Skeletal muscle cell (primary cell): ENCODE measurements around the gene IL17C.

ENCODE experiments used
- DNase-seq: peaks from one replicate; pipeline ENCODE4 v3.0.0-alpha.2; 2010; ENCODE audit warnings: low read depth
- H3K4me3 ChIP-seq: 2 replicates; pipeline ENCODE4 v1.5.1; 2011; ENCODE audit warnings: low read depth, mild to moderate bottlenecking, control low read depth, low read length, moderate library complexity

The IL17C gene

DNA sequence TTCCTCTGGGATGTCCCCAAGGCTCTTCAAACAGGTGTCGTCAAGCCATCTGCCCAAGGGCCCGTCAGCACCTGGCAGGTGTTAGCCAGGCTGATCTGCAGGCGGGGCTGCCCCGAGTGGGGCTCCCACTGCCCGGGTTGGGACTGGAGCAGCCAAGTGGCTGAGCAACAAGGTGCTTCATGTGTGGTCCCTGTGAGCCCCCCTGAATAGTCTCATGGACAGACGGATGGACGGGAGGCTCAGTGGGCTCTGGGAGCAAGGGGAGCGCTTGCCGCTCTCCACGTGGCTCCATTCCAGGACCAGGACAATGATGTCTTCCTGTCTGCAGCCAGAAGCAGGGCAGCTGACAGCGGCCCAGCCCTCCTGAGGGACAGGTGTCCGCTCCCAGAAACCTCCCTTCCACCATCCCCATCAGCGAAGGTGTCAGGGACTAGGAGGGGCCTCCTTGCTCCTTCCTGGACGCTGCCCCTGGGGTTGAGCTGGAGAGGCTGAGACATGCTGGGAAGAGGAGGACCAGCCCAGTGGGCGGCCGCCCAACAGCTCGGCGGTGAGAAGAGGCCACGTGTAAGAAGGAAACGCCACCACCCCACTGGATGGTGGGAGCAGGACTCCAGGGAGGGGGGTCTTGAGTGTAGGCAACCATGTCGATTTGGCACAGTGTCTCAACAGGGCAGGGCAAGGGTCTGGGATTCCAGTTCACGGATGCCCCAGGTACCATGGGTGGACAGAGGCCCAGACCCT, 38.3 kb downstream of the IL17C start:
- DNase-seq = no peak
- no peak overlapping the region for H3K4me3 ChIP-seq

DNA sequence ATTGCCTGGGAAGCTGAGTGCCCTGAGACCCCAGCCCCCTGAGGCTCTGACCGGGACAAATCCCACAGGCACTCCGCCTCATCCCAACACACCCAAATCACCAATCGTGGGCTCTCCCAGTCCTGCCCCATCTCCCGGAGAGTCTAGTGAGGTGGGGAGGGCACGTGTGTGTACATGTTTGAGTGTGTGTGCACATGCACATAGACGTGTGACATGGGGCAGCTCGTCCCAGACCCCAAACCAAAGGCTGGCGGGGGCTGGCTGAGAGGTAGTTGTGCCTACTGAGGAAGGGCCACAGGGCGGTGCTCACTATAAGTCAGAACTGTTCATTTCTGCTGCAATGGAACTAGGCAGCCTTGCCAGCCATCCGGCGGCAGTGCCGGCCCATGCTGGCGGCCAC, 39.3 kb downstream of the IL17C start:
- DNase-seq = no peak
- H3K4me3 ChIP-seq = no peak overlapping the region

DNA sequence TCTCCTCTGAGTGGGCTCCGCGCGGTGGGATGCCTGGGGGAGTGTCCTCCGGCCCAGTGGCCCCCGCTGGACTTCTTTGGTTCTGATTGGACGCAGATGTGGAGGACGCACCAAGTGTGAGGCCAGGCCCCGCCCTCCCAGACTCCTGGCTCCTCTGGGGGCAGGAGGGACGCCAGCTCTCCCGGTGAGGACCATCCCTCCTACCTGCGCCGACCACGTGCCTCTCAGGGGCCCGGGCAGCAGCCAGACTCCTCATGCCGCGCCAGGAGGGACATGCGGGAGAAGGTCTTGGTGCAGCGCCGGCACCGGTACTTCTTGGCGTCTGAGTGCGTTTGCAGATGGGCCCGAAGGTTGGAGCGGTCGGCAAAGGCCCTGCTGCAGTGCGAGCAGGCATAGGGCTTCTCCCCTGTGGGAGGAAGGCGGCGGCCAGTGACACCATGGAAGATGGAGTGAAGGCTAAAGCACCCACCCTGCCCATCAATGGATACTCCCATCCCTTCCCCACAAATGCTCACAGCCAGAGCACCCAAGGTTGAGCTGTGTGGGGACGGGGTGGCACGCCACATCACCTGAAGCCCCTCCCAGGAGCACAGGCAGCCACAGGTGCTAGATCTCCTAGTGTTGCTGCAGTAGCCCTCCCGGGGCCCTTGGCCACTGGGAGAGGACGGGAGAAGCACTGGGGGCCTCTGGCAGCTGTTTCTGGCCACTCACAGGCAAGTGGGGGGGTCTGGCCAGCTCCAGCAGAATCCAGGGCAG, 40.0 kb downstream of the IL17C start:
- no peak overlapping the region for H3K4me3 ChIP-seq
- DNase-seq = no peak

DNA sequence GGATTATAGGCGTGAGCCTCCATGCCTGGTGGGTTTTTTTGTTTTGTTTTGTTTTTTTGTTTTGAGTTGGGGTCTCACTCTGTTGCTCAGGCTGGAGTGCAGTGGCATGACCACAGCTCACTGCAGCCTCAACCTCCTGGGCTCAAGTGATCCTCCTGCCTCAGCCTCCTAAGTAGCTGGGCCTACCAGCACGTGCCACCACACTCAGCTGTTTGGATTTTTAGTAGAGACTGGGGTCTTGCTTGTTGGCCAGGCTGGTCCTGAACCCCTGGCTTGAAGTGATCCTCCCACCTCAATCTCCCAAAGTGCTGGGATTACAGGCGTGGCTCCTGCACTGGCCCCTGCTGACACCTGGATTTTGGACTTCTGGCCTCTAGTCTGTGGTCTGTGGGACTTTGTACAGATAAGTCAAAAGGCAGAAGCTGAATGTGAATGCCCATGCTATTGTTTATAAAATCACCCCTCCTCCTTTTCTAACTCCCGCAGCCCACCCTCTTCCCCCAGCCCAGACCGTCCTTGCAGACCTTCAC, 42.2 kb downstream of the IL17C start:
- no peak for DNase-seq
- no peak overlapping the region for H3K4me3 ChIP-seq

DNA sequence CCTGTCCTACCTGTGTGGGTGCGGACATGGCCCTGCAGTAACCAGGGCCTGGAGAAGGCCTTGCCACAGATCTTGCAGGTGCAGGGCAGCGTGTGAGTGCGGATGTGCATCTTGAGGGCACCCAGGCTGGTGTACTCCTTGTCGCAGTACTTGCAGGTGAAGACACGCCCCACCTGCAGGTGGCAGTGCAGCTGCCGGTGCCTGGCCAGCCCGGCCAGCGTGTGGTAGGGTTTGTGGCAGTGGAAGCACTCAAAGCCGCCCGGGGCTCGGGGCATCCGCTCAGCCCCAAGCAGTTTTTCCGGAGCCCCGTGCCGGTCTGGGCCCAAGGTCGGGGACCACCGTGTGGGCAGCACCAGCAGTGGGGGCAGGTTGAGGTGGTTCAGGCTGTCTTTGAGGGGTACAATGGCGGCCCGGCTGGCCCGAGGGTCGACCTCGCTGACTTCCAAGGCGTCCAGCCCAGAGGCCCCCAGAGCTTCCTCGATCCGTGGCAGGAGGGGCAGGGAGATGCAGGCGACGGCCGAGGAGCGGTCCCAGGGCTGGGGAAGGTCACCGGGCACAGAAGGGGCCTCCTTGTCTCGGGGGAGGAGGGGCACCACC, 42.8 kb downstream of the IL17C start:
- no peak for DNase-seq
- H3K4me3 ChIP-seq = no peak overlapping the region

DNA sequence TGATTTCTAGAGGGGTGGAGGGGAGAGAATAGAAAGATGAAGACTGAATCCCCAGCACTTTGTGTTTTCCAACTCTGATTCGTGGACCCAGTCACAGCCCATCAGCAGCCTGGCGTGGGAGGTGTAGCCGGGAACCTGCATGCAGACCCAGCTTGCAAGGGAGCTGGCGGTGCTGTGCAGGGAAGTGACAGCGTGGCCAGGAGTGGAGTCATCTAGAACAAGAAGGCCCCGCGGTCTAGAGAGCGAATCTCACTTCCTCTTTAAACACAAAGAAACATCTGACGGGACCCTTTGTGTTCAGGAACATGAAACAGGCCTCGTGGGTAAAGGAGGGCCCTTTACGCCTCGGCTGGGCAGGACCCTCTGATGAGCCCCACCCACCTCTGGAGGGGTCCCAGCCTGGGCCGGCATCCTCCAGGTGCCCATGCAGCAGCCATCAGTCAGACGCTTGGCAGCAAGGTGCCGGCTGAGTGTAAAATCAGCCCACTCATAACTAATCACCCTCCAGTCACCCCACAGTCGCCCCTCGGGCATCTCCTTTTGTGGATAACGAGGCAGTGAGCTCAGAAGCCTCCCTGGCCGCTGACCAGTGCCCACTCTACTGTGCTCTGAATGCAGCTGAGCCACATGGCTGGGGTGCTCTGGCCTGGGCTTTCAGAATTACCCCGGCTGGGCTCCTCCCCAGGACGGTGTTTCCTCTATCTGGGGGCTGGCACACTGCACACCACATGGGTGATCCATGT, 43.5 kb downstream of the IL17C start:
- no peak for DNase-seq
- no peak overlapping the region for H3K4me3 ChIP-seq

DNA sequence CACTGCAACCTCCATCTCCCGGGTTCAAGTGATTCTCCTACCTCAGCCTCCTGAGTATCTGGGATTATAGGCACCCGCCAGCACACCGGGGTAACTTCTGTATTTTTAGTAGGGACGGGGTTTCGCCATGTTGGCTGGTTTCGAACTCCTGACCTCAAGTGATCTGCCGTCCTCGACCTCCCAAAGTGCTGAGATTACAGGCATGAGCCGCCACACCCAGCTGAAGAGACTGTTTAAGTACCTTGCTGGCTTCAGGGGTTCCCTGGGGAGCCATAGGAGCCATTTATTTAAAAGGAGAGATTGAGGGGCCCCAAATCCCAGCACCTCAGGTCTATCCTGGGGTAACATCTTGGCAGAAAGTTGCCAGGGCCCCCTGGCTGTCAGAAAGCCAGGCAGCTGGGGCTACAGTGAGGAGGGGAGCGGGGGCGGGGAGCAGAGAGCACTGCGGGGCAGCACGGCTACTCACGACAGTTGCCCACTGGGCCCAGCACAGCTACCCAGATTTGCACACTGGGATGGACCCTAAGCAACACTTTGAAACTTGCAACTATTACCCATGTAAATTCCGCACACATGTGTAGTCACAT, 46.3 kb downstream of the IL17C start:
- no peak overlapping the region for H3K4me3 ChIP-seq
- no peak for DNase-seq

DNA sequence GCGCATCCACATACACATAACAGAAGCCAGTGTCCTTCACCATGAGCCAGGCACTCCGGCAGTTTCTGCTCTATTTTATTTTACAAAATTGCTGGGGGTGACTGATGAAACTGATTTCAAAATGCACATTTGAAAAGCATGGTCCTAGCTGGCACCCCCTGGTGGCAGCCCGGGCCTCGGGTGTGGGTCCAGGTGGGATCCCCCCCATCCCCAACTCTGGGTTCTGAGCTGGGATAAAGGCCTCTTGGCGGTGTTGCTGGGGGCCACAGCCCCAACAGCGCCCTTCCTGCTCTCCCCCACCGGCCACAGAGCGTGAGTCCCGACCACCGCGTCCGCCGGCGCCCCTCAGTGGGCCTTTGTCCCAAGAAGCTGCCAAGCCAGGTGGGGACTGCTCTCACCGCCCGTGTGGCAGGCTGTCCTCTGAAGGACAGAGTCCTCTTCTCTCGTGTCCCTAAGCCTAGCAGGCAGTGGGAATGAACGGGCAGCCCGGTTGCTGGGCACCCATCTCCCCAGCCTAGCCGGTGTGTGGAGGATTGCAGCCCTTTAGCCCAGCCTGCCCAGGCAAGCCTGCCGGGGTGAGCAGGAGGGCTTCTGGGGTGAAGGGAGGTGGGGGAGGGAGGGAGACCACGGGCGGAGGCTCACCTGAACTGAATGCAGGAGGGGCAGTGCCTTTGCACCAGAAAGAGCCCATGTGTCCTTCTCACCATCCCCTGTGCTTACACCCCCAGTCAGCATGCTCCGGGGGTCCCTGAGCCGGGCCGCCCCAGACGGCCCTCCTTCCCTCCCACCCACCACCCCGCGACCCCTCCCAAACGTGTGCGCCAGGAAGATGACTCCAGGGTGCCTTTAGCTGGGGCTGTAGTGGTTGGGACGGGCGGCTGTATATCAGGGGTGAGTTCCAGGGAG, 47.0 kb downstream of the IL17C start:
- H3K4me3 ChIP-seq = peak overlapping the region; percentile 55
- DNase-seq = no peak

DNA sequence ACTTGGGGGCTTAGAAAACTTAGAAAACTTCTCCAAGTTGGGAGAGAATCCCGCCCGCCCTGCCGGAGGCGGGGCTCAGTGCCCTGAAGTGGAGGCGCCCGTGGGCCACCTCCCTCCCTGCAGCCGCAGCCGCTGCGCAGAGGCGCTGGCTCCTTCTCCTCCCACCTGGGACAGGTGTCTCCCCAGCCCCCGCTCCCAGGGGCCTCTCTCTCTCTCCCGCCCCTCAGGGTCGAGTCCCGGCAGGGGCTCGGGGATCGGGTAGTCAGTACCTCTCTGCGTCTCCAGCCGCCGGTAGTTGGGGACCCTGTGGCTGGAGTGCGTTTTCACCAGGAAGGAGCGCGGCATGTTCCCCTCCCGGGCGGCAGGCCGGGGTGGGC, 47.7 kb downstream of the IL17C start:
- H3K4me3 ChIP-seq = peak overlapping the region; percentile 55
- DNase-seq = no peak

DNA sequence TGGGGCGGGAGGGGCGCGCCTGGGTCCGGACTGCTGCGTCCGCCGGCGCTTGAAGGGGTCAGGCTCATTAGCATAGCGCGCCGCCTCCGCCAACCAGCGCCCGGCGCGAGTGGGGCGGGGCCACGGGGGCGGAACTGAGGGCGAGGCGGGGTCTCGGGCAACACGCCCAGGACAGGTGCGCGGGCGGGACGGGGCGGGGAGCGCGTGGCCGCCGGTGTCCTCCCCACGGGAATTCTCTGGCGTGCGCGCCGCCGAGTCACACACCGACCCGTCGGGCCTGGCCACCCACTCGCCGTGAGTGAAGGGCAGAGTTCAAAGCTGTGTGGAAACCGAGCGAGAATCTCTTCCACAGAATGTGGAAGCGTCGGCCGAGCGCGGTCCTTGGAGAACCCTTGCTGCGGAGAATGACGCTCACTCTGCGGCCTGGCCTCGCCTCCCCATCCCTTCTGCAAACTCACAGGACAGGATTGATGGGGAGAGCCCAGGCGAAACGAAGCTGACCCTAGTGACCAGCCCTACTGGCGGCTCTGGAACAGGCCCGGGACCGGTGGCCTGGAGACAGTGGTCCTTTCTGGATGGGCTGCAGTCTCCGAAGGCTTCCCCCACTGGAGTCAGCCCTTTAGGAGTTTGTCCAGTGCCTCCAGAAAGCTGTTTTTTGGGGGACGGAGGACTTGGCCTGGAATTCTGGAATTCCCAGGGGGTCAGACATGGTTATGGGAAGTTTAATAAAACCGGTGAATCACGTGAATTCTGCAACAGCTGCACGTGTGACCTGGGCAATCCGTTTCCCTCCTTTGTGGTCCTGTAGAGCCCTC, 48.3 kb downstream of the IL17C start, which contains the start of gene SNAI3:
Gene SNAI3, minus strand, starts transcription at position 69 of the 815 bp plus-strand sequence. CDS start 101 bp downstream, outside the sequence.
- DNase-seq = no peak

DNA sequence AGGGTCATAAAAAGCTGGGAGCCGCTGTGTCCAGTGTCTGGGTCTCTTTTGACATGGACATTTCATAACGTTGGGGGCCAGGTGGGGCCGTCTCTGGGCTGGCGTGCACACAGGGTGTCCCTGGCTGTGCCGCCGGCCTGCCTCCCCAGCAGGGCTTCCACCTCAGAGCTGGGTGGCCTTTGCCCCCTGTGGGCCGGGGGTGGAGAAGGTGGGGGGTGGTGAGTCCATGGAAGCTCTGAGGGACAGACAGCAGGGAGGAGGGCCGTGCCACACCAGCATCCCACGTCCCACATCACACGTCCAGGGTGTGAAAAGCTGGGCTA, 48.8 kb downstream of the IL17C start:
- no peak overlapping the region for H3K4me3 ChIP-seq
- no peak for DNase-seq

More for the DNA sequence above, 48.3 kb downstream of the IL17C start, which contains the start of gene SNAI3:
- H3K4me3 ChIP-seq = peak within 1 kb of the TSS; percentile 55

DNA sequence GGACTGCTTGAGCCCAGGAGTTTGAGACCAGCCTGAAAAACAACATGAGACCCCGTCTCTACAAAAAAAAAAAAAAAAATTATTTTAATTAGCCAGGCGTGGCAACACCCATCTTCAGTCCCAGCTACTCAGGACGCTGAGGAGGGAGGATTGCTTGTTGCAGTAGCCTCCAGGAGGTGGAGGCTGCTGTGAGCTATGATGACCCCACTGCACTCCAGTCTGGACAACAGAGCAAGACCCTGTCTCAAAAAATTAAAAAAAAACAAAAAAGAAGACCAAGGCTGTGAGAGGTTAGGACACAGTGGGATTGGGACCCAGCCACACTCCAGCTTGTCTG, 49.3 kb downstream of the IL17C start:
- no peak for DNase-seq
- no peak overlapping the region for H3K4me3 ChIP-seq

DNA sequence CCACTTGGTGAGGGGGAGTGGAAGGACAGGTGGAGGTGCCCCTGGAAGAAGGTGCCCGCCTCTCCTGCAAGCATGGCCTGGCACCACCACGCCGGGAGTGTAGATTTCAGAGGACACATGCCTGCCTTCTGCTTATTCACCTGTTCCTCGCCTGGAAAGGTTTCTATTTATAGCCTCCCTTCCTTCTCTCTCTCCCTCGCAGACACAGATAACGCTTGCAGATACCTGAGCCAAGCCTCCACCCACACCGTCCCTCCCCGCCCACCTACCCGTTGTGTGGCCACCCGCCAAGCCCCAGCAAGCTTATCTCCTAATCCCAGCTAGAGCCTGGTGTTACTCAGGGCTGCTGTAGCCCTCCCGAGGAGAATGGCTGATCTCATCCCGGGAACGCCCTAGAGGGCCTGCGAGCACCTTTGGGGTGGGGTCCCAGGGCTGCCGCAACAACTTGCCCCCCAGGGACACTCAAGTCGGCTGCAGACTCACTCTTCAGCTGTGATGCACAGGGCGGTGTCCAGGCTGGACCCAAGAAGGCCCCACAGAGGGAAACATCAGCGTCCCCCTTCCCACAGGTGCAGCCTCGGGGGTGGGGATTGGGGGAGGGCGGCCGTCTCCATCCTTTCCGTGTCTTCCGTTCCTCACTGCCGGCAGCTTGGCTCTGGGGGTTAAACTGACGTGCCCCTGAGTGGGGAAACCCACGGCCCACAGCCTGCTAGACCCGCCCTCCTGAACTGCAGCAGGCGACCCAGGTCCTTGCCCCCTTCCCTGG, 49.8 kb downstream of the IL17C start:
- DNase-seq = no peak
- no peak overlapping the region for H3K4me3 ChIP-seq
